ENCODE results near the gene HDGFL1.

DNA sequence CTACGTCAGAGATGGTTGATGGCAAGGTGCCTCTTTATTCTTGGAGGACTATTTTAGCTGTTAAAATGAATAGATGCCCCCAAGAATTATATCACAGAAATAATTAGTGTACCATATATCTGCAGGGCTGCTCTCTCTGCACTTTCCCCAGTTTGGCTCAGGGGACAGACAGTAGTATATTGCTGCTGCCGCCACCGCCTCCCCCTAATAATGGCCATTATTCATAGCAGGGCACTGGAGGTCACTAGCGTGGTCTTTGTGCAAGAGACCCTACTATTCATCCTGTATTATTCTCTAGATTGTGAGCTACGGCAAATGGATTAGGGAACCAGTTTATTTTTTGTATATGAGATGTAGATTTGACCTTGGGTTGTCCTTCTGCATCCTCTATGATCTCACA lies 11.0 kb downstream of the HDGFL1 start:
- TF ChIP-seq POLR2A (IDR thresholded peaks at IDR 0.05; ENCODE audit: control extremely low read depth in 1 of 2, low read depth in 2 of 2, low read length in 2 of 2) (no peak), TEAD4 (IDR thresholded peaks at IDR 0.05; ENCODE audit: low read depth, low read length) (no peak), ATF3 (IDR thresholded peaks at IDR 0.05; ENCODE audit: insufficient read depth, low read depth, low read length) (no peak), ZNF274 (IDR thresholded peaks at IDR 0.05; ENCODE audit: borderline replicate concordance, extremely low read depth, low read length) (no peak), CTCF (IDR thresholded peaks at IDR 0.05; ENCODE audit: control extremely low read depth in 1 of 3, insufficient read depth in 1 of 3, low read depth in 1 of 3, low read length in 3 of 3) (no peak)

Measured in H1 (cell line).